A172 (cell line): ENCODE measurements around the gene ATP6V1D. TPM values are rescaled to one million over a fixed set of nuclear protein-coding genes. Genes with fewer than 3 reads are reported as not detected.
"Not testable (repeated sequence)": the region's sequence is repeated elsewhere in the genome, so short reads cannot be mapped to it uniquely, and the experiment has no call there.

Source experiments
- DNase-seq: peaks from one replicate; pipeline ENCODE4 v3.0.0-alpha.2; 2015; ENCODE audit warnings: low spot score
- total RNA-seq: library from RNA; depleted of rRNA; stranded (reverse); fragments of >200 nt; shearing (Covaris generic); gene quantifications from 2 replicates; pipeline ENCODE4 v1.2.3, GENCODE V29; 2014

Gene ATP6V1D
- total RNA-seq, 1 experiment from 2014 or later = 183 TPM

DNA sequence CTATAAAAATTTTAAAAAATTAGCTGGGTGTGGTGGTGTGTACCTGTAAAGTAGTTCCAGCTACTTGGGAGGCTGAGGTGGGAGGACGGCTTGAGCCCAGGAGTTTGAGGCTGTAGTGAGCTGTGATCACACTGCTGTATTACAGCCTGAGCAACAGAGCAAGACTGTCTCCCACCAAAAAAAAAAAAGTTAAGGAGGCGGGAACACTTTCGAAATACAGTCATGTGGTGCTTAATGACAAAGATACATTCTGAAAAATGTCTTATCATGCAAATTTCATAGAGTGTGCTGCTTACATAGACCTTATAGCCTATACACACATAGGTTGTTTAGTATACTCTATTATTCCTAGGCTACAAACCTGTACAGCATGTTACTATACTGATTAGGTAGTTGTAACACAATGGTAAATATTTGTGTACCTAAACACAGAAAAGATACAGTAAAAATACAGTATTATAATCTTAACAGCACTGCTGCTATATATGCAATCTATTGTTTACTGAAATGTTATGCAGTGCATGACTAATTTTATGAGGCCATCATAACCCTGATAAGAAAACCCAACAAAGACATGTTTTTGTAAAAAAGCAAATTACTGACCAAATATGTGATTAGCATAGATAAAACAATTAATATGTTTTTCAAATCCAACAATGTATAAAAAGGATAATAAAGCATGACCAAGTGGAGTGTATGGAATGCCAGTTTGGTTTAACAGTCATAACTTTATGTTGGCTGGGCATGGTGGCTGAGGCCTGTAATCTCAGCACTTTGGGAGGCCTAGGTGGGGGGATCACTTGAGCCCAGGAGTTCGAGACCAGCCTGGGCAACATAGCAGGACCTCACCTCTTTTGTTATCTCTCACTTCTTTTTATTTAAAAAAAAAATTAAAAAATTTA is 11.9 kb upstream of the ATP6V1D start:
- no peak for DNase-seq

DNA sequence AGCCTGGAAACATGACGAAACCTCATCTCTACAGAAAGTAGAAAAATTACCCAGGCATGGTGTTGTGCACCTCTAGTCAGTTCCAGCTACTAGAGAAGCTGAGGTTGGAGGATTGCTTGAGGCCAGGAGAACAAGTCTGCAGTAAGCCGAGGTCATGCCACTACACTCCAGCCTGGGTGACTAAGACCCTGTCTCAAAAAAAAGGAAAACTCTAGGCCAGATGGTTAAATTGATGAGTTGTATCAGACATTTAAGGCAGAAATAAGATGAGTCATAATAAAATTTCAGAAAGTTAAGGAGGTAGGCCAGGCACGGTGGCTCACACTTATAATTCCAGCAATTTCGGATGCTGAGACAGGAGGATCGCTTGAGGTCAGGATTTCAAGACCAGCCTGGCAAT is 11.2 kb upstream of the ATP6V1D start:
- DNase-seq = peak; percentile 3

DNA sequence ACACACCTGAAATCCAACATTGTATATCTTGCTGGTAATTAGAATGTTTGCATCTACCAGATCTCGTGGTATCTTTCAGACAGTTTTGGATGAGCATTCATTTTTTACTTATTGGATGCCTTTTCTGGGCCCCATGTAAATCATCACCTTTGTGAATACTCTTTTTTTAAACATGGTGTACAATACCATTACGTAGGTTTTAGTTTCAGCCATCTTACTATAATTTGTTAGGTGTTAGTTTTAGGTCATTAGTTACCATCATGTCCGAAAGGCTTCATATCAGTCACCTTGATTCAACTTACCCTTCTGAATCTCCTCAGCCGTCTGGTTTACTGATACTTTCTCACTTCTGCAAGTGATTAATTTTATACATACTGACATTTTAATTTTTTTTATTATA is 5.9 kb upstream of the ATP6V1D start:
- no peak for DNase-seq

- no peak for DNase-seq
These were observed 1.0 kb upstream of the ATP6V1D start for GRCh38 chr14:67360470-67361206.

GRCh38 chr14:67358924-67359774 is 455 bp downstream of the ATP6V1D start:
- DNase-seq = peak; percentile 2

DNA sequence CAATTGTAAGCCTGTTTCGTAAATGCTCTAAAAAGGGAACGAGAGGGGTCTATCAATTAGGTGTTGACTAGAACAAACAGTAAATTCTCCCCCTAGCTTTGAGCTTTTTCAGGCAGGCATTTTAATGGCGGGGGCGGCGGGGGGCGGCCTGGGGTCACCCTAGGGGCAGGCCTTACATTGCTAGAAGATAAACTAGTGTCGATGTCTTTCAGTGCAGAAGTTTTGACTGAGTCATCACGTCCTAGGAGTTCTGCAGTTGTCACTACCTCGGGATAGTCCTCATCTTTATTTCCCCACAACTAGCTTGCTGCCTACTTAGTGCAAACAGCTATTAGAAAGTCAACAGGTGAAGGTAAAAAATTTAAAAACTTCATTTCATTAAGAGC is 1.6 kb downstream of the ATP6V1D start:
- DNase-seq = peak; percentile 13

GRCh38 chr14:67357186-67357968 is 2.2 kb downstream of the ATP6V1D start:
- peak; percentile 2 for DNase-seq

DNA sequence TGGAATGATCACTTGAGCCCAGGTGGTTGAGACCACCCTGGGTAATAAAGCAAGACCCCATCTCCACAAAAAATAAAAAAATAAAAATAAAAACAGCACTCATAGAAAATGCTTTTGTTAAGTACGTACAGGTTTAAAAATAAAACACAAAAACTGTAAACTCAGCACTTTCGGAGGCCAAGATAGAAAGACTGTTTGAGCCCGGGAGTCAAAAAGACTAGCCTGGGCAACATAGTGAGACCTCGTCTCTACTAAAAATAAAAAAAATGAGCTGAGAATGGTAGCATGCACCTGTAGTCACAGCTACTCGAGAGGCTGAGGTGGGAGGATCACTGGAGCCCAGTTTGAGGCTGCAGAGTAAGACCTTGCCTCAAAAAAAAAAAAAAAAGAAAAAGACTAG is 7.5 kb downstream of the ATP6V1D start:
- DNase-seq = no peak

DNA sequence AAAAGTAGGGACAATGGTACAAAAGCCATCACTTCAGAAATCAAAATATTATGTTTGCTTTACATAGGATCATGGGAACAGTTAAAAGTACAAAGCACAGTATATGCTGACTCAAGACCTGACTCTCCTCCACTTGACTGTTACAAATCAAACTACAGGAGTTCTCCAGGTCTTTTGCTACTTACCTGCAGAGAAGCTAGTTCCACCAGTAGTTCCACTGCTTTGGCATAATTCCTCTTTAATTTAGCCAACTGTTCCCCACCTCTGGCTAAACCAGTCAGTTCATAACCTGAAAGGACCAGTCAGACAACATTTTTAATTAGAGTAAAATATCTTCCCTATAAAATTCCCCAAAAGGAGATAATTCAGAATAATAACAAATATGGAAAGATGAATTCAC is 14.0 kb downstream of the ATP6V1D start:
- DNase-seq = no peak

DNA sequence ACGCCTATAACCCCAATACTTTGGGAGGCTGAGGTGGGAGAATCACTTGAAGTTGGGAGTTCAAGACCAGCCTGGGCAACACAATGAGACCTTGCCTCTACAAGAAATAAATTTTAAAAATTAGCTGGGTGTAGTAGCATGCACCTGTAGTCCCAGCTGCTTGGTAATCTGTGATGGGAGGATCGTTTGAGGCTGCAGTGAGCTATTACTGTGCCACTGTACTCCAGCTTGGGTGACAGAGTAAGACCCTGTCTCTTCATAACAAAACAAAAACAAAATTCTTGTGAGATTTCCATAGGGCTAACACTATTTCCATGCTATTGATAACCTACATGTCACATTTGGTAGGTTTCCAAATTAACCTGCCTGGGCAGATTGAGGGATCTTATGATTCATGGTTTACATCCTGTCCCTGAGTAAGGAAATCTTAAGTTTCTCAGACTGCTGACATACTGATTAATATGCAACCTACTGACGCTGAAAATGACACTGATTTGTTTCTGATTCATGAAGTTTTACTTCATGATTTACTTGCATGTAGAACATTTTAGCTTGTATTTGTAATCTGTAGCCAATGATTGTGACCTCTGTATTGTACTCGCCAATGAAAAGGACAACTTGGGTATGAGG is 15.9 kb downstream of the ATP6V1D start:
- no peak for DNase-seq

DNA sequence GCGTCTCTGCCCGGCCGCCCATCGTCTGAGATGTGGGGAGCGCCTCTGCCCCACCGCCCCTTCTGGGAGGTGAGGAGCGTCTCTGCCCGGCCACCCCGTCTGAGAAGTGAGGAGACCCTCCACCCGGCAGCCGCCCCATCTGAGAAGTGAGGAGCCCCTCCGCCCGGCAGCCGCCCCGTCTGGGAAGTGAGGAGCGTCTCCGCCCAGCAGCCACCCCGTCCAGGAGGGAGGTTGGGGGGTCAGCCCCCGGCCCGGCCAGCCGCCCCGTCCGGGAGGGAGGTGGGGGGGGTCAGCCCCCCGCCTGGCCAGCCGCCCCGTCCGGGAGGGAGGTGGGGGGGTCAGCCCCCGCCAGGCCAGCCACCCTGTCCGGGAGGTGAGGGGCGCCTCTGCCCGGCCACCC is 18.4 kb downstream of the ATP6V1D start:
- DNase-seq = not testable (repeated sequence)

- DNase-seq = no peak
These were observed 23.8 kb downstream of the ATP6V1D start for GRCh38 chr14:67335781-67336180.

DNA sequence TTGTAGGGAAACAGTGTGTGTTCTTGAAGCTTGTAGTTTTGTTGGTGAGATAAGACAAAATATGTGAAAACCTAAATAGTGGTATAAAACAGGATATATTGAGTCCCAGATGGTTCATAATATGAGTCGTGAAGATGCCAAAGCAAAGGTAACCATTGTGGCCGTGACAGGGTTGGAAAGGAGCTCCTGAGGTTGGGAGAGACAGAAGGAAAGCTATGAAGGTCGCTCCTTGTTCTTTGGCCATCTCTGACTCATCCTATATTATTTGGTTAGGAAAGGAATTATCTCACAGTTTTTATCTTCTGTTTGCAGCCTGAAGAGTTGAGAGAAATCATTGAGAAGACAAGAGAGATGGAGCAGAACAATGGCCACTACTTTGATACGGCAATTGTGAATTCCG is 27.1 kb downstream of the ATP6V1D start:
- no peak for DNase-seq

- peak; percentile 8 for DNase-seq
These were observed 28.1 kb downstream of the ATP6V1D start for GRCh38 chr14:67331368-67332125.

- DNase-seq = not testable (repeated sequence)
These were observed 29.9 kb downstream of the ATP6V1D start for GRCh38 chr14:67329666-67330065.

- no peak for DNase-seq
These were observed 40.5 kb downstream of the ATP6V1D start for GRCh38 chr14:67319142-67319541.

DNA sequence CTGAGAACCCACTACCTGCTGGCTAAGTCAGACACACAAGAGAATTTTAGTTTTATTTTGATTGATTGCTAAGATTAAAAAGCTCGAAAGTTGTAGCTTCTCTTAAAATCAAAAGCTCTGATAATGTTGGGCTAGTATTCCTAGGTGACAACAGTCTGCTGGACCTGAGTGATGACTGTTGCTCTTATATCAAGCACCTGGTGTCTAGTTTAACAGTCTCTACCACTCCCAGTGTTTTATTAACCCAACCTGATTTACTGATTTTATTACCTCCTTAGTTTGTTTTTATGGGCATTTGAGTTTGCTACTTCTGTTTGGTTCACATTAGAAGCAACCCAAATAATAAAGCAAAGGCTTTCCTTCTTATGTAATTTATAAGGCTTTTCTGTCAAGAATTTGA is 41.8 kb downstream of the ATP6V1D start:
- DNase-seq = no peak

DNA sequence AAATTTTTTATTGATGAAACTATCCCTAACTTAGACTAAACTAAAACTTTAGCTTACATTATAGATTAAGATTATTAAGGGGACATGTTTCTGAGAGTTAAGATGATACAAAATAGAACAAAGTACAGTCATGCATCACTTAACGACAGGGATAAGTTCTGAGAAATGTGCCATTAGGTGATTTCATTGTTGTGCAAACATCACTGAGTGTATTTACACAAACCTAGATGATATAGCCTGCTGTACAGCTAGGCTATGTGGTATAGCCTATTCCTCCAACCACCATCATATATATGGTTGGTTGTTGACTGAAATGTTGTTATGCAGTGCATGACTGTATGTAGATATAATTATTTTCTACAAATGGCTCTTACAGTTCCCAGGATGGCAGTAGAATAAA is 46.5 kb downstream of the ATP6V1D start:
- DNase-seq = no peak

GRCh38 chr14:67311868-67312267 is 47.7 kb downstream of the ATP6V1D start:
- no peak for DNase-seq
